Measurements from ENCODE around the gene GLI3. TPM values are rescaled to one million over a fixed set of nuclear protein-coding genes. Genes with fewer than 3 reads are reported as not detected.

The GLI3 gene
- total and polyA plus RNA-seq, 10 of the 15 experiments (the other 5 are each of a cell fraction or from before 2014, with no cell fraction given) = 0.01 TPM; not detected in 8

DNA sequence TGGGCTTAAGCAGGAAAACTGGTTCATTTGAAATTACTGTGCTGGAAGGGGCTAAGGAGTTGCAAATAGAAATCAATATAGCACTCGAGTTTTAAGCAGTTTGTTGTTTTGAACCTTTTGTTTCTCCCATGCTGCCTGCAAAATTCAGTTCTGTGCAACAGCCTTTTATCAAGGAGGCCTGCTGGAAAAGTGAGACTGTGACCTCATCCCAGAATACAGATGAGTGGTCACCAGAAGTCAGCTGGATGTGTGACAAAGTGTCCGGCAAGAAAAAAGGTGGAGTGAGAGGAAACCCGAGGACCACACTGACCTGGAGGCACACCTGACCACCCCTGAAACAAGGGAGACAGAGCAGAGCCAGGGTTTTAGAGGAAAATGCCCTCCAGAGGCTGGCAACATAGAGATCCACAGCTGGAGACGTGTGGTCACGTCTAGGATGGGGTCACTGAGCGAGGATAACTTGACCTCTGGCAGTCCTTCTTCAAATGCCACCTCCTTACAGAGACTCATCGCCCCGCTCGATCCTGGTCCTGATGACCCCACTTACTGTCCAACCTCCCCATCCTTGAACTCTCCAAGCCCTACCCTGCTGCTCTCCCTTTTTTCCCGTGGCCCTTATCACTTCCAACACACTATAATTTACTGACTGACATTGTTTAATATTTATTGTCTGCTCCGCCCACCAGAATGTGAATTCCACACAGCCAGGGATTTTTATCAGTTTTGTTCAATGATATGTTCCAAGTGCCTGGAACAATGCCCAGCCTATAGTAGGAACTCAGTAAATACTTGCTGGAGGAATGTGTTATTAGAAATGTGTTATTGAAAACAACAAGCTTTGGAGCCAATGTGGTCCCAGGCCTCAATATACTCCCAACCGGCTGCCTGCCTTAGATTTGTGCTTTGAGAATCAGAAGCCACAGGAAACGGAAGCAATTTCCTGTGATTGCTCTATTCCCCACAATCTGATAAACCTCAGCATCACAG is 243.8 kb downstream of the GLI3 start:
- H4K20me1 ChIP-seq (ENCODE audit: control insufficient read depth, insufficient read depth) = no peaks in the 10 kb centered on the region
- ChIA-PET RAD21 (ENCODE audit: unreplicated experiment) (no interaction called here), POLR2A (no interaction called here), SMC1A (ENCODE audit: uncharacterized antibody, unreplicated experiment) (no interaction called here), CTCF (no interaction called here)
- TF ChIP-seq ZNF207 (IDR thresholded peaks at IDR 0.05; ENCODE audit: borderline replicate concordance) (no peak), TCF7 (IDR thresholded peaks at IDR 0.05; ENCODE audit: borderline replicate concordance) (no peak), CUX1 (IDR thresholded peaks at IDR 0.05; ENCODE audit: insufficient replicate concordance, low read depth, low read length) (no peak)
- no TSS peak for BruUV-seq (replicated peaks)
- no peaks in the 10 kb centered on the region for H3K79me2 ChIP-seq (ENCODE audit: control insufficient read depth, insufficient read depth, low read length)
- intact Hi-C loops (cut with micrococcal nuclease; ENCODE audit: unreplicated experiment) (no loop called here), in situ Hi-C loops (cut with MboI) (no loop called here)
- H3K27me3 ChIP-seq (replicated peaks in 1 of 2; ENCODE audit: control insufficient read depth in 2 of 2, insufficient read depth in 2 of 2, low read length in 1 of 2) = no peaks in the 10 kb centered on the region
- no peak overlapping the region for H3K4me2 ChIP-seq (ENCODE audit: control insufficient read depth, insufficient read depth)
- H3K27ac ChIP-seq (ENCODE audit: control insufficient read depth, insufficient read depth) = no peak overlapping the region
- DNase-seq (ENCODE audit: low read depth, low spot score) (no peak), ATAC-seq (no peak), FAIRE-seq (no peak)
- WGBS (ENCODE audit: insufficient coverage, insufficient replicate concordance, low lambda C conversion rate, missing lambda C conversion rate) = 32% methylated on average over 13 of the region's 13 CpGs
- no peak overlapping the region for H2AFZ ChIP-seq (ENCODE audit: control insufficient read depth, low read depth, low read length)
- H3K36me3 ChIP-seq (ENCODE audit: control insufficient read depth in 2 of 2, insufficient read depth in 2 of 2, low read length in 1 of 2) = no peaks in the 10 kb centered on the region
- H3K4me3 ChIP-seq = no peak overlapping the region
- no peaks in the 10 kb centered on the region for H3K9me3 ChIP-seq (replicated peaks; ENCODE audit: control insufficient read depth, insufficient read depth, low read length)
- H3K9ac ChIP-seq (ENCODE audit: control insufficient read depth, insufficient read depth, low read length) = no peak overlapping the region
- no peaks in the 10 kb centered on the region for H3K4me1 ChIP-seq (ENCODE audit: control insufficient read depth, insufficient read depth, low read length)

Data from GM12878 (cell line).